ENCODE data around the gene ADAMTS13. TPM values are rescaled to one million over a fixed set of nuclear protein-coding genes. Genes with fewer than 3 reads are reported as not detected.
A peak's percentile ranks its signal among the peaks of the same experiment; 100 is the strongest.

ADAMTS13 gene
- total and polyA plus RNA-seq, 2 donors, result 1.8 to 3.7 TPM

- WGBS, result 43% methylated on average over 3 of the region's 3 CpGs
- Histone ChIP-seq H3K4me1 (ENCODE audit: insufficient read depth) (no peaks in the 10 kb centered on the region), H3K36me3 (ENCODE audit: insufficient read depth) (no peaks in the 10 kb centered on the region), H3K4me3 (ENCODE audit: low read depth, low read length) (no peak overlapping the region), H3K27ac (ENCODE audit: low read depth) (no peak overlapping the region)
- DNase-seq (ENCODE audit: extremely low spot score), result no peak
Observed at GRCh38 chr9:133423216-133423615, 1.0 kb downstream of the ADAMTS13 start.

- no peaks in the 10 kb centered on the region for H3K4me1 ChIP-seq (ENCODE audit: insufficient read depth)
- no peak overlapping the region for H3K27ac ChIP-seq (ENCODE audit: low read depth)
- no peaks in the 10 kb centered on the region for H3K36me3 ChIP-seq (ENCODE audit: insufficient read depth)
- DNase-seq (ENCODE audit: extremely low spot score), result no peak
- WGBS, result 94% methylated on average over 12 of the region's 12 CpGs
- no peak overlapping the region for H3K4me3 ChIP-seq (ENCODE audit: low read depth, low read length)
Observed at GRCh38 chr9:133424187-133424586, 2.0 kb downstream of the ADAMTS13 start.

- no peaks in the 10 kb centered on the region for H3K4me1 ChIP-seq (ENCODE audit: insufficient read depth)
- no peak overlapping the region for H3K4me3 ChIP-seq (ENCODE audit: low read depth, low read length)
- no peak overlapping the region for H3K27ac ChIP-seq (ENCODE audit: low read depth)
- H3K36me3 ChIP-seq (ENCODE audit: insufficient read depth), result no peaks in the 10 kb centered on the region
- WGBS, result 92% methylated on average over 22 of the region's 22 CpGs
- no peak for DNase-seq (ENCODE audit: extremely low spot score)
Observed at GRCh38 chr9:133425049-133425632, 3.0 kb downstream of the ADAMTS13 start.

GRCh38 chr9:133426011-133426410 is 3.8 kb downstream of the ADAMTS13 start:
- H3K36me3 ChIP-seq (ENCODE audit: insufficient read depth), result no peaks in the 10 kb centered on the region
- 92% methylated on average over 11 of the region's 11 CpGs for WGBS
- no peak for DNase-seq (ENCODE audit: extremely low spot score)

GRCh38 chr9:133427658-133428348 is 5.6 kb downstream of the ADAMTS13 start:
- no peaks in the 10 kb centered on the region for H3K36me3 ChIP-seq (ENCODE audit: insufficient read depth)
- 63% methylated on average over 10 of the region's 10 CpGs for WGBS
- DNase-seq (ENCODE audit: extremely low spot score), result no peak
- no peaks in the 10 kb centered on the region for H3K4me1 ChIP-seq (ENCODE audit: insufficient read depth)
- H3K27ac ChIP-seq (ENCODE audit: low read depth), result no peak overlapping the region
- H3K4me3 ChIP-seq (ENCODE audit: low read depth, low read length), result no peak overlapping the region

More at GRCh38 chr9:133426011-133426410, 3.8 kb downstream of the ADAMTS13 start:
- H3K4me3 ChIP-seq (ENCODE audit: low read depth, low read length), result no peak overlapping the region
- no peaks in the 10 kb centered on the region for H3K4me1 ChIP-seq (ENCODE audit: insufficient read depth)
- no peak overlapping the region for H3K27ac ChIP-seq (ENCODE audit: low read depth)

GRCh38 chr9:133428617-133429101 is 6.5 kb downstream of the ADAMTS13 start:
- no peak for DNase-seq (ENCODE audit: extremely low spot score)
- peak overlapping the region; percentile 35 for H3K4me3 ChIP-seq (ENCODE audit: low read depth, low read length)
- under 1% methylated on average over 57 of the region's 57 CpGs for WGBS

GRCh38 chr9:133429214-133429613 is 7.0 kb downstream of the ADAMTS13 start:
- Histone ChIP-seq H3K4me3 (ENCODE audit: low read depth, low read length) (peak overlapping the region; percentile 35), H3K27ac (ENCODE audit: low read depth) (no peak overlapping the region), H3K36me3 (ENCODE audit: insufficient read depth) (no peaks in the 10 kb centered on the region), H3K4me1 (ENCODE audit: insufficient read depth) (no peaks in the 10 kb centered on the region)
- DNase-seq (ENCODE audit: extremely low spot score), result no peak
- 5% methylated on average over 18 of the region's 18 CpGs for WGBS

More at GRCh38 chr9:133428617-133429101, 6.5 kb downstream of the ADAMTS13 start:
- no peak overlapping the region for H3K27ac ChIP-seq (ENCODE audit: low read depth)
- no peaks in the 10 kb centered on the region for H3K36me3 ChIP-seq (ENCODE audit: insufficient read depth)
- no peaks in the 10 kb centered on the region for H3K4me1 ChIP-seq (ENCODE audit: insufficient read depth)

GRCh38 chr9:133429641-133430161 is 7.5 kb downstream of the ADAMTS13 start:
- no peak for DNase-seq (ENCODE audit: extremely low spot score)
- no peaks in the 10 kb centered on the region for H3K4me1 ChIP-seq (ENCODE audit: insufficient read depth)
- no peak overlapping the region for H3K27ac ChIP-seq (ENCODE audit: low read depth)
- H3K36me3 ChIP-seq (ENCODE audit: insufficient read depth), result no peaks in the 10 kb centered on the region
- WGBS, result 30% methylated on average over 49 of the region's 49 CpGs
- H3K4me3 ChIP-seq (ENCODE audit: low read depth, low read length), result no peak overlapping the region

GRCh38 chr9:133430244-133430643 is 8.1 kb downstream of the ADAMTS13 start:
- WGBS, result 98% methylated on average over 1 of the region's 1 CpG
- H3K27ac ChIP-seq (ENCODE audit: low read depth), result no peak overlapping the region
- no peak overlapping the region for H3K4me3 ChIP-seq (ENCODE audit: low read depth, low read length)
- H3K4me1 ChIP-seq (ENCODE audit: insufficient read depth), result no peaks in the 10 kb centered on the region
- no peak for DNase-seq (ENCODE audit: extremely low spot score)
- H3K36me3 ChIP-seq (ENCODE audit: insufficient read depth), result no peaks in the 10 kb centered on the region

- no peak for DNase-seq (ENCODE audit: extremely low spot score)
- no peak overlapping the region for H3K27ac ChIP-seq (ENCODE audit: low read depth)
- no peaks in the 10 kb centered on the region for H3K36me3 ChIP-seq (ENCODE audit: insufficient read depth)
- H3K4me3 ChIP-seq (ENCODE audit: low read depth, low read length), result no peak overlapping the region
- WGBS, result 85% methylated on average over 11 of the region's 11 CpGs
- no peaks in the 10 kb centered on the region for H3K4me1 ChIP-seq (ENCODE audit: insufficient read depth)
Observed at GRCh38 chr9:133433351-133433843, 11.2 kb downstream of the ADAMTS13 start.

- WGBS, result 73% methylated on average over 16 of the region's 16 CpGs
- no peak for DNase-seq (ENCODE audit: extremely low spot score)
- Histone ChIP-seq H3K4me1 (ENCODE audit: insufficient read depth) (no peaks in the 10 kb centered on the region), H3K27ac (ENCODE audit: low read depth) (no peak overlapping the region), H3K4me3 (ENCODE audit: low read depth, low read length) (no peak overlapping the region), H3K36me3 (ENCODE audit: insufficient read depth) (no peaks in the 10 kb centered on the region)
Observed at GRCh38 chr9:133436681-133437080, 14.5 kb downstream of the ADAMTS13 start.

- no peaks in the 10 kb centered on the region for H3K4me1 ChIP-seq (ENCODE audit: insufficient read depth)
- no peak overlapping the region for H3K4me3 ChIP-seq (ENCODE audit: low read depth, low read length)
- WGBS, result 95% methylated on average over 20 of the region's 20 CpGs
- no peak for DNase-seq (ENCODE audit: extremely low spot score)
- no peak overlapping the region for H3K27ac ChIP-seq (ENCODE audit: low read depth)
- H3K36me3 ChIP-seq (ENCODE audit: insufficient read depth), result no peaks in the 10 kb centered on the region
Observed at GRCh38 chr9:133437753-133438531, 15.8 kb downstream of the ADAMTS13 start.

GRCh38 chr9:133439337-133439736 is 17.2 kb downstream of the ADAMTS13 start:
- DNase-seq (ENCODE audit: extremely low spot score), result no peak
- 72% methylated on average over 4 of the region's 4 CpGs for WGBS
- no peak overlapping the region for H3K27ac ChIP-seq (ENCODE audit: low read depth)
- H3K4me1 ChIP-seq (ENCODE audit: insufficient read depth), result no peaks in the 10 kb centered on the region
- no peak overlapping the region for H3K4me3 ChIP-seq (ENCODE audit: low read depth, low read length)
- no peaks in the 10 kb centered on the region for H3K36me3 ChIP-seq (ENCODE audit: insufficient read depth)
